GM18505 (cell line): Measurements from ENCODE around the gene ARX.

Experiments
- ATAC-seq: cut with Tn5 transposase; IDR thresholded peaks from one replicate; pipeline ENCODE4 v1.9.1; 2021; ENCODE audit not compliant: unreplicated experiment
- POLR2A ChIP-seq: IDR thresholded peaks from 4 replicates; pipeline ENCODE4 v1.6.1; 2011; ENCODE audit warnings: borderline replicate concordance; ENCODE audit not compliant: insufficient read depth, insufficient read length; ENCODE audit errors: extremely low read depth

The ARX gene

GRCh38 chrX:25010784-25011588 lies 4.8 kb downstream of the ARX start:
- TF ChIP-seq POLR2A, result no peak
- no peak for ATAC-seq

DNA sequence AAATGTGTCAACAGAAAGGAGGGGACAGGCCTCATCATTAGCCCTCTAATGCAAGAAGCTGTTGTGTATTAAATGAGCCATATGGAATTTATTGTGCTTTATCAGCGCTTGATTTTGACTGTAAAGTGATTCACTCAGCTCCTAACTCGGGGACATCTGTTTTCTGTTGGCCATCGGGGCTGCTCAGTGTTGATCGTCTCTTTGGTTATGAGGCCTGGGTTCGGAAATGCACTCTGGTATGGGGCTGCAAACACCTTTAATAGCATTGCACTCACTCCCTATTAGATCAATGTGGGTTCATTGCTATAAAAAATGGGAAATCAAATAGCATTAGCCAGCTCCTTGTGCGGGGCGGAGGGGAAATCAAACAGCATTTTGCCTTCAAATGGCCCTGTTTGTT lies 6.4 kb downstream of the ARX start:
- ATAC-seq, result no peak
- TF ChIP-seq POLR2A, result no peak

- no peak for ATAC-seq
Observed at GRCh38 chrX:25007059-25008053, 8.4 kb downstream of the ARX start.

DNA sequence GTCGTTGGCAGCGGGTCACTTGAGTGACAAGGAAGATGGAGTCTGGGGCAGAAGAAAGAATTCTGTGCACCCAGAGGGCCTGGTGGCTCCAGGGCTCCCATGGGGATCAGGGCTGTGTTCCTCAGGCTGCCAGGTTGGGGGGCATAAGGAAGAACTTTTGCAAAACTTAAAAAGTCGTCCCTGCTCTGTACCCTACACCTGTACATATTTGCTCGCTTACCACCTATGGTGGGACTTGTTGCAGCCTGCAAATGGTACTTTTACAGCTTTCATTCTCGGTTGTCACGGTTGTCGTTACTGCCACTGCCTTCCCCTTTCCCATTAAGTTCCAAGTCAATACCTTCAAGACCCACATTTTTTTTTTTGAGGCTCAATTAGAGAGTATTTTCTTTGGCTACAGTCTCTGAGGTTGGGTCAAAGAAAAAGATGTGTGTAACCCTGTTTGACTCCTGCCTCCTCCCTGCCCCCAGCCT lies 9.1 kb downstream of the ARX start:
- no peak for ATAC-seq
- TF ChIP-seq POLR2A, result no peak

More at GRCh38 chrX:25007059-25008053, 8.4 kb downstream of the ARX start:
- no peak for TF ChIP-seq POLR2A

DNA sequence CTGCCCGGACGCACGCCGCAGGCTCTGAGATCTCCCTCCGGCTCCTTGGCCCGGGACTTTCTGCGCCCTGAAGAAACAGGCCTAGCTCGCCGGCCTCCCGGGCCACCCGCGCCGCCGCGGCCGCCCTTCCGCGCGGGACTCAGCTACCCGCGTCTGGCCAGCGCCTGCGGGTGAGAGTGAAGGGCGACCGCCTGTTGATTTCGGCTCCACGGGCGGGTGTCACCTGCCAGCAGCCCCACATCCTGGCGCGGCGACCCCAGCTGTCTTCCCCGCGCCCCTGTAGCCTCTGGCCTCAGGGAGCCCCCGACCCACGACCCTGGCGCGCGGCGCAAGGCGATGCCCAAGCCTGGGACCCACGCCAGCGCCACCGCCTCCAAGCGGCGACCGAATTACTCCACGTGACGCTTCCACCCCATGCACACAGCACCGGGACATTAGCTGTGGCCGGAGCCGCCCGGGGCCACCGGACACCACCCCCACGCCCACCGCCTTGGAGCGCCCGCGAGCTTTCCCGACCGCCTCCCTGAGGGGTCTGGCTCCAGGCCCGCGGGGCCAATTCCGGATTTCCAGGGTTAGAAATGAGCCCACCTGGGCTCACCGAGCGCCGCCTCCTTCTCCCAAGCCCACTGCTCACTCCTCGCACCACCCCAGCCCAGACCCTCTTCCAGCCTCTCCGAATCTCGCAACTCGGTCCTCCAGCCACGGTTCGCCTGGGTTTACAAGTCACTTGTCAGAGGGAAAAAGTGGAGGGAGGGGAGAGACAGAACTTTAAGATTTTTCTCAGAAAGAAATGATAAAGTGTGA lies 10.2 kb downstream of the ARX start:
- TF ChIP-seq POLR2A, result no peak
- ATAC-seq, result no peak

- no peak for TF ChIP-seq POLR2A
- ATAC-seq, result no peak
Observed at GRCh38 chrX:25005034-25005381, 10.8 kb downstream of the ARX start.

DNA sequence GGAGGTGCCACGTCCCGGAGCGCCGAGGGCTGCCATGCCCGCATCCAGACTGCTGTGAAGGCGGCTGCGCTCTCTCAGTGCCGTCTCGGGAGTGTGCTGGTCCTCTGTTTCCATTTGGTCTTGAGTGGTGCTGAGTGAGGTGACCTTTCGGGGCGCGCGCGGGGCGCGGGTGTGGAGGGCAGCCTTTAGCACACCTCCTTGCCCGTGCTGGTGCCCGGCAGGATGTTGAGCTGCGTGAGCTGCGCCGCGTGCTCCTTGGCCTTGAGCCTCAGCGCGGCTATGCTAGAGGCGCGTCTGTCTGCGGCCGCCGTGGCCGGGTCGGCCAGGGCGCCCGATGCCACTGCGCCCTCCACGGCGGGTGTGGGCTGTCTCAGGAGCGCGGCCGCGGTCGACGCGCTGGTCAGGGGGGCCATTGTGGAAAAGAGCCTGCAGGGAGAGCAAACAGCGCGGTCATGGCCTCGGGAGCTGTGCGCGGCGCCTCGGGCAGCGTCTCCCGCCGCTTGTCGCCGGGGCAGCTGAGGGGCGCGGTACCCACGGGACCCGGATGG lies 11.2 kb downstream of the ARX start:
- ATAC-seq, result no peak
- no peak for TF ChIP-seq POLR2A

DNA sequence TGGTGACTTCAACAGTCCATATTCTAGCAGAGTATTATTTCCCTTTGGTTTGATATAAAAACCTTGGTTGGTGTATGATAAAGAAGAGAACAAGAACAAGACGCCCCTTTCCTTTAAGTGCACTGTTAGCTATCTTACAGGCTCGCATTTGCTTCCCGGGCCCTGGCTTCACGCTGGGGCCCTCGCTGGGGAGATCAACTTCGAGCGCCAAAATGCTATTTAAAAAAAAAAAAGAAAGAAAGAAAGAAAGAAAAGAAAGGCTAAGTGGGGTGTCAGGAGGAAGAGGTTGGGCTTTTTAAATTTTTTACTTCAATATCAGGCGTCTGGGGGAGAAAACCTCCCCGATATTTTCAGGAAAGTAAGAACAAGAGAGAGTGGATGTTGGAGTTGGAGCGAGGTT lies 11.7 kb downstream of the ARX start:
- no peak for TF ChIP-seq POLR2A
- no peak for ATAC-seq

DNA sequence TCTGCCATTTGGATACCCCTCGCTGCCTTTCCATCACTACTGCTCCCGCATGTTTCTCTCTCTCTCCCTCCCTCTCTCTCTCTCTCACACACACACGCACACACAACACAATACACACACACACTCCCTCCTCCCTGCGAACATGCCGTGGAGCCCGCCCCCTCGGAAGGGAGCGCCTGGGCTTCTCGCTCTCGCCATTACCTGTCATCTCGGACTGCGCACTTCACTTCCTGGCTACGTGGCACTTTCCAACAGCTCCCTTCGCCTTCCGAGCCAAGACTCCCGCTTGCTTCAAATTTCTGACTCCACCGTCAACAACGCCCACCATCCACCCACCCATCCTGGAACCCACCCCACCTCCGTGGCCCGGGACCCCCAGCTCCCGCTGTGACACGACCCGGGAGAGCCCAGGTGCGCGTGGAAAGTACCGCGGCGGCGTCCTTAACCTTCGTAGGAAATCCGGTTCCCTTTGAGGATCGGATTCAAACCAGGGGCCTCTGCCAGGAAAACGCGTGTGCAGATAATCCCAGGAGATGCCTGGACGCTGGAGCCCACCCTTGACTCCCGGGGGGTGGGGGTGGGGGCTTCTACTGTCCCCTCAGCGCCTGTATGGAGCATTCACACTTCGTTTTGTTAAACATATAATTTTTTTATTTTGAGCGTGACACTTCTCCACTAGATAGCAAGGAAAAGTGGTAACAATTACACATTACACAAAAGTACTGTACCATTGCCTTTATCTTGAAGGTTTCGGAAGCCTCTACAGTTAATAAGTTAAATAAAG lies 12.5 kb downstream of the ARX start:
- no peak for ATAC-seq
- no peak for TF ChIP-seq POLR2A

- TF ChIP-seq POLR2A, result no peak
- no peak for ATAC-seq
Observed at GRCh38 chrX:25002661-25003020, 13.1 kb downstream of the ARX start.

DNA sequence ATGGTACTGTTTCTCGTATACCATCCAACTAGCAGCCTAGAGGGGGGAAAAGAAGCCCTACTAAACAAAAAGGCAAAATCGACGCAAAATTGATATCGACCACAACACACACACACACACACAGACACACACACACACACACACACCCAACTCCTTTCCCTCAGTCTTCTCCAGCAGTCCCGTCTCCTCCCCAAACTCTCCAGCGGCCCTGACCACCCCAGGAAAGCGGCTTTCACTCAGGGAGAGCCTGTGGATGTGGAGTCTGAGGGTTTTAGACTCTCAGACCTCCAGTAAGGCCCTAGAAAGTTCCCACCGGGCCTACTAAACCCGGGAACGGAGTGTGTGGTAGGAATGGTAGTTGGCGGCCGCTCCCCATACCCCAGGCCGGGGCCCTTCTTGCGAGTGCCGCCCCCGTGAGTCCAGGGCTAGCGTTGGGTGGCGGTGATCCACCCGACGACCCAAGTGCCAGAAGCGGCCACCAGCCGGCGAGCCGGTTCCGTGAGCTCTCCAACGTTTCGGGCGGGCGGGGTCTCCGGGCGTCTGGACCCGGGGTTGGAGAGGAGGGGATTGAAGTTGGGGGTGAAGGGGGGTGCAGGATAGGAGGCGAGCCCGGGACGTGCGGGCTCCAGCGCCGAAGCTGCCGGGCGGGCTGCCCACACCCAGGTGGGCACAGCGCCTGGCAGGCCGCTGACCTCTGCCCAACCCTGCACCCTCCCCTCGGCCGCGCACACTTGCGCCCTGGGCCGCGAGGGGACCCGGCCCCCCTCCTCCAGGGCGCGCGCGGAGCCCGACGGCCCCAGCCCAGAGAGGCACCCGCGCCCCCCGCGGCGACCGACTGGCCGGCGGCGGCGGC lies 13.7 kb downstream of the ARX start:
- no peak for TF ChIP-seq POLR2A
- no peak for ATAC-seq

GRCh38 chrX:24999511-24999910 lies 16.3 kb downstream of the ARX start:
- ATAC-seq, result no peak
- no peak for TF ChIP-seq POLR2A

GRCh38 chrX:24996096-24996709 lies 19.6 kb downstream of the ARX start:
- no peak for TF ChIP-seq POLR2A
- ATAC-seq, result no peak
